Measurements from ENCODE around the gene FSD2. TPM values are rescaled to one million over a fixed set of nuclear protein-coding genes. Genes with fewer than 3 reads are reported as not detected.

The FSD2 gene
- total RNA-seq, 2 donors from 2014 or later: not detected

- H3K4me1 Mint-ChIP-seq: no peaks in the 10 kb centered on the region
- Histone ChIP-seq H3K36me3 (ENCODE audit: control insufficient read depth, insufficient read depth, low read length) (no peaks in the 10 kb centered on the region), H3K27ac (ENCODE audit: low read depth, low read length) (no peak overlapping the region), H3K9me3 (ENCODE audit: control insufficient read depth, low read length) (no peaks in the 10 kb centered on the region), H3K27me3 (ENCODE audit: control insufficient read depth, insufficient read depth, low read length, poor library complexity, severe bottlenecking) (no peaks in the 10 kb centered on the region), H3K4me1 (ENCODE audit: control insufficient read depth, insufficient read depth, low read length) (no peaks in the 10 kb centered on the region), H3K4me3 (ENCODE audit: low read length) (no peak overlapping the region), H3K9ac (ENCODE audit: extremely low read depth, low read length, poor library complexity, severe bottlenecking) (no peak overlapping the region)
- WGBS, 2 experiments (ENCODE audit: insufficient coverage in 1 of 2, insufficient read length in 1 of 2): 81 to 93% methylated on average over 9 to 11 of the region's 11 CpGs
- peaks cover 2% of the 10 kb centered on the region for H3K9me3 Mint-ChIP-seq
- no peak for TF ChIP-seq CTCF (conservative IDR thresholded peaks at IDR 0.05)
- H3K4me3 Mint-ChIP-seq: no peak overlapping the region
- no peaks in the 10 kb centered on the region for H3K27me3 Mint-ChIP-seq (ENCODE audit: insufficient read depth)
- DNase-seq: no peak
- no peak overlapping the region for H3K27ac Mint-ChIP-seq
- peaks cover 4% of the 10 kb centered on the region for H3K36me3 Mint-ChIP-seq (ENCODE audit: low read depth)
Observed at GRCh38 chr15:82730022-82730530, 75.8 kb downstream of the FSD2 start.

- Histone ChIP-seq H3K27ac (ENCODE audit: low read depth, low read length) (no peak overlapping the region), H3K4me3 (ENCODE audit: low read length) (no peak overlapping the region), H3K27me3 (ENCODE audit: control insufficient read depth, insufficient read depth, low read length, poor library complexity, severe bottlenecking) (no peaks in the 10 kb centered on the region), H3K4me1 (ENCODE audit: control insufficient read depth, insufficient read depth, low read length) (no peaks in the 10 kb centered on the region), H3K9ac (ENCODE audit: extremely low read depth, low read length, poor library complexity, severe bottlenecking) (no peak overlapping the region), H3K9me3 (ENCODE audit: control insufficient read depth, low read length) (no peaks in the 10 kb centered on the region), H3K36me3 (ENCODE audit: control insufficient read depth, insufficient read depth, low read length) (no peaks in the 10 kb centered on the region)
- Mint-ChIP-seq H3K27me3 (ENCODE audit: insufficient read depth) (peaks cover 1% of the 10 kb centered on the region), H3K9me3 (no peaks in the 10 kb centered on the region), H3K27ac (no peak overlapping the region), H3K36me3 (ENCODE audit: low read depth) (peaks cover 2% of the 10 kb centered on the region), H3K4me1 (no peaks in the 10 kb centered on the region), H3K4me3 (no peak overlapping the region)
- no peak for DNase-seq
- TF ChIP-seq CTCF (conservative IDR thresholded peaks at IDR 0.05): no peak
- WGBS, 2 experiments (ENCODE audit: insufficient coverage in 1 of 2, insufficient read length in 1 of 2): 93 to 94% methylated on average over 10 of the region's 10 CpGs
Observed at GRCh38 chr15:82726816-82727215, 79.1 kb downstream of the FSD2 start.

GRCh38 chr15:82715003-82715402 lies 90.9 kb downstream of the FSD2 start:
- Histone ChIP-seq H3K27ac (ENCODE audit: low read depth, low read length) (no peak overlapping the region), H3K27me3 (ENCODE audit: control insufficient read depth, insufficient read depth, low read length, poor library complexity, severe bottlenecking) (peaks cover 5% of the 10 kb centered on the region), H3K9me3 (ENCODE audit: control insufficient read depth, low read length) (no peaks in the 10 kb centered on the region), H3K9ac (ENCODE audit: extremely low read depth, low read length, poor library complexity, severe bottlenecking) (no peak overlapping the region), H3K36me3 (ENCODE audit: control insufficient read depth, insufficient read depth, low read length) (no peaks in the 10 kb centered on the region), H3K4me3 (ENCODE audit: low read length) (no peak overlapping the region), H3K4me1 (ENCODE audit: control insufficient read depth, insufficient read depth, low read length) (no peaks in the 10 kb centered on the region)
- 93 to 94% methylated on average over 2 to 4 of the region's 4 CpGs for WGBS, 2 experiments (ENCODE audit: insufficient coverage in 1 of 2, insufficient read length in 1 of 2)
- peaks cover 5% of the 10 kb centered on the region for H3K4me1 Mint-ChIP-seq
- H3K4me3 Mint-ChIP-seq: no peak overlapping the region
- H3K27ac Mint-ChIP-seq: no peak overlapping the region
- H3K9me3 Mint-ChIP-seq: peaks cover 26% of the 10 kb centered on the region
- H3K36me3 Mint-ChIP-seq (ENCODE audit: low read depth): peaks cover 3% of the 10 kb centered on the region
- no peak for TF ChIP-seq CTCF (conservative IDR thresholded peaks at IDR 0.05)
- no peak for DNase-seq
- H3K27me3 Mint-ChIP-seq (ENCODE audit: insufficient read depth): peaks cover 16% of the 10 kb centered on the region

Data from endodermal cell (in vitro differentiated cells).